SK-N-MC (cell line): Measurements from ENCODE around the gene TRABD.

Experiments used
- DNase-seq: peaks from one replicate; pipeline ENCODE4 v3.0.0-alpha.2; 2011; ENCODE audit warnings: low read depth, low spot score
- H3K27ac ChIP-seq: fragments of 200-600 bp; sonication (generic); 2 replicates; pipeline ENCODE4 v1.5.1; 2016; ENCODE audit warnings: mixed run types
- H3K36me3 ChIP-seq: fragments of 200-600 bp; sonication (generic); 2 replicates; pipeline ENCODE4 v1.6.1; 2017; ENCODE audit warnings: antibody characterized with exemption, low read length, mixed read lengths; ENCODE audit not compliant: insufficient read depth
- H3K4me3 ChIP-seq: fragments of 200-600 bp; sonication (generic); 2 replicates; pipeline ENCODE4 v1.5.1; 2016
- H3K9ac ChIP-seq: fragments of 200-600 bp; sonication (generic); 2 replicates; pipeline ENCODE4 v1.8.0; 2017; ENCODE audit warnings: mixed run types, mixed read lengths; ENCODE audit not compliant: insufficient read length
- H3K9me3 ChIP-seq: fragments of 200-600 bp; sonication (generic); 2 replicates; pipeline ENCODE4 v1.6.1; 2017; ENCODE audit warnings: low read depth, mild to moderate bottlenecking, antibody characterized with exemption, low read length, moderate library complexity, mixed read lengths
- EZH2 ChIP-seq: fragments of 200-600 bp; sonication (generic); IDR thresholded peaks from one replicate; pipeline ENCODE4 v1.6.1; 2017; ENCODE audit warnings: antibody characterized with exemption
- FOXP2 ChIP-seq: optimal IDR thresholded peaks from 2 replicates; pipeline ENCODE3; 2011; ENCODE audit warnings: mild to moderate bottlenecking, moderate library complexity; ENCODE audit not compliant: insufficient read depth; ENCODE audit errors: extremely low read length, control extremely low read depth
- POLR2AphosphoS5 ChIP-seq: IDR thresholded peaks from 2 replicates; pipeline ENCODE4 v1.6.1; 2012; ENCODE audit warnings: mild to moderate bottlenecking, low read depth, low read length, borderline replicate concordance

Gene TRABD

DNA sequence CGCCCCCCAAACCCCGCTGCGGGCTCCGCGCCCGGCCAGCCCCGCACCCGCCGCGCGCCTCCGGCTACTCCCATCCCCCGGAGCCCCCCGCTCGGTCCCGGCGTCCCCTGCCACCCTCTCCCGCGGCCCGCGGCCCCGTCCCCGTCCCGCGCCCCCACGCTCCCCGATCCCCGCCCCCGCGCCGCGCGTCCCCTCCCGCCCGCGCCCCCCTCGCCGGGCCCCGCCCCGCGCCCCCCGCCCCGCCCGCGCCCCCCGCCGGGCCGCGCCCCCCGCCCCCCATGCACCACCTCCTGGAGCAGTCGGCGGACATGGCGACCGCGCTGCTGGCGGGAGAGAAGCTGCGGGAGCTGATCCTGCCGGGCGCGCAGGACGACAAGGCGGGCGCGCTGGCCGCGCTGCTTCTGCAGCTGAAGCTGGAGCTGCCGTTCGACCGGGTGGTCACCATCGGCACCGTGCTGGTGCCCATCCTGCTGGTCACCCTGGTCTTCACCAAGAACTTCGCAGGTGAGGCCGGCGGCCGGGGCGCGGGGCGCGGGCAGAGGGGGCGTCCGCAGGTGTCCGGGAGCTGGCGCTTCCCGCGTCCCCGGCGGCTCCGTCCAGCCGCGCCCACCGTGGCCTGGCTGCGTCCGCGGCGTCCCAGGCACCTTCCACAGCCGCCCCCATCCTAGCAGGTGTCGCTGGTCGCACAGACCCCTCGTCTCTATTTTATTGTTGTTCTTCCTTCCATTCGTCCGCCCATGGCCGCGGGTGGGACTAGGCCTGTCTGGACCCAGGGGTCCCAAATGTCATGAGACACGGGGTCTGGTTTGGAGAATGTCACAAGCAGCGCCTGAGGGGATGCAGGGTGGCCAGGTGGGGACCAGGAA lies 15.0 kb upstream of the TRABD start, which contains the start of gene PANX2:
Gene PANX2 (plus strand): TSS at position 279 of the 866 bp plus-strand sequence. CDS start 0 bp downstream, at position 279.
- peak within 1 kb of the TSS; percentile 60; the same call in 1 of the 2 replicates for H3K27ac ChIP-seq
- peak within 1 kb of the TSS; percentile 73 for H3K9ac ChIP-seq

GRCh38 chr22:50171319-50171964 lies 14.3 kb upstream of the TRABD start:
- Histone ChIP-seq H3K27ac (peak overlapping the region; percentile 60), H3K4me3 (peak overlapping the region; percentile 82), H3K9me3 (no peaks in the 10 kb centered on the region), H3K36me3 (no peaks in the 10 kb centered on the region), H3K9ac (peak overlapping the region; percentile 73)
- no peak for TF ChIP-seq FOXP2
- TF ChIP-seq POLR2AphosphoS5, result no peak
- no peak for TF ChIP-seq EZH2
- no peak for DNase-seq

More for the DNA sequence above, 15.0 kb upstream of the TRABD start, which contains the start of gene PANX2:
- DNase-seq, result no peak
- Histone ChIP-seq H3K36me3 (no peaks in the 10 kb centered on the region), H3K9me3 (no peaks in the 10 kb centered on the region), H3K4me3 (peak within 1 kb of the TSS; percentile 82)
- no peak for TF ChIP-seq EZH2
- TF ChIP-seq FOXP2, result no peak
- TF ChIP-seq POLR2AphosphoS5, result peak; percentile 23; the same call in 1 of the 2 replicates

GRCh38 chr22:50171965-50172421 lies 13.7 kb upstream of the TRABD start:
- H3K27ac ChIP-seq, result peak overlapping the region; percentile 60
- no peaks in the 10 kb centered on the region; the same call in 1 of the 2 replicates for H3K36me3 ChIP-seq
- TF ChIP-seq EZH2 (no peak), FOXP2 (no peak), POLR2AphosphoS5 (no peak)
- DNase-seq, result no peak
- peak overlapping the region; percentile 82 for H3K4me3 ChIP-seq
- H3K9ac ChIP-seq, result no peak overlapping the region
- H3K9me3 ChIP-seq, result no peaks in the 10 kb centered on the region

- TF ChIP-seq POLR2AphosphoS5 (no peak), FOXP2 (no peak), EZH2 (no peak)
- Histone ChIP-seq H3K36me3 (no peaks in the 10 kb centered on the region; the same call in 1 of the 2 replicates), H3K9me3 (no peaks in the 10 kb centered on the region), H3K27ac (no peak overlapping the region), H3K4me3 (no peak overlapping the region), H3K9ac (no peak overlapping the region)
- no peak for DNase-seq
Measured at GRCh38 chr22:50173311-50173982, 12.3 kb upstream of the TRABD start.

GRCh38 chr22:50173983-50174355 lies 11.7 kb upstream of the TRABD start:
- Histone ChIP-seq H3K4me3 (no peak overlapping the region), H3K9ac (no peak overlapping the region), H3K27ac (no peak overlapping the region), H3K9me3 (no peaks in the 10 kb centered on the region), H3K36me3 (no peaks in the 10 kb centered on the region; the same call in 1 of the 2 replicates)
- TF ChIP-seq FOXP2 (no peak), EZH2 (no peak), POLR2AphosphoS5 (no peak)
- no peak for DNase-seq

DNA sequence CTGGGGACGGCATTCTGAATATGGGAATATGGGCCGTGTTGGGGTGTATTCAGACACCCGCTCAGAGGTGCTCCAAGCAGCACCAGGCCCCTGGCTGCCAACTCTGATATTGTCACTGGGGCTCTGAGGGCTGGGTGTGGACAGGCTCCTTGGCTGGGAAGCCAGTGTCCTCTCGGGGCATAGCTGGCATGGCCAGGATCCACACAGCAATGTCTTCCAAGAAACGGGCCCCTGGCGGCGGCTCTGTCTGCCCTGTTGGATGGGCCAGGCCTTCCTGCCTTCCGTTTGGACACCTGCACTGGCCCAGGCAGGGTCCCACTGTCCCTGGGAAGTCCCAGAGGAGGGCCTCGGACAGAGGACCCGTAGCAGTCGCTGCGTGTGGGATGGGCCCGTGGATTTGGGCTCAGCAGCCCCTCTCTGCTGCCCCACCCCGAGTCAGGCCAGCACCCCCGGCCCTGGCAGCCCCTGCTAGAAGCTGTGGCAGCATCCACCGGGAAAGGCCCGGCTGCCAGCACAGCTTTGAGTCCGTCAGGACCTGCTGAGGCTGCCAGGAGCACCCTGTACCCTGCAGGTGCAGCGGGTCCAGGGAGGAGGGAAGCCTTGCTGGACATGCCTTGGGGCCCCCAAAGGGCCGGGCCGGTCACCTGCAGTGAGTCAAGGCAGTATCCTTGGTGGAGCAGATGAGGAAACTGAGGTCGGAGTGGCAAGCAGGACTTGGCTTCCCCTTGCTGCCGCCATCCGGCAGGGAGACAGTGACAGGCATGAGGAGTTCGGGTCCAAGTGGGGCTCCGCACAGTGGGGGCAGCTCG lies 11.1 kb upstream of the TRABD start:
- TF ChIP-seq FOXP2, result no peak
- TF ChIP-seq EZH2, result no peak
- TF ChIP-seq POLR2AphosphoS5, result no peak
- Histone ChIP-seq H3K36me3 (no peaks in the 10 kb centered on the region; the same call in 1 of the 2 replicates), H3K9ac (no peak overlapping the region), H3K9me3 (no peaks in the 10 kb centered on the region), H3K4me3 (no peak overlapping the region), H3K27ac (no peak overlapping the region)
- DNase-seq, result no peak

DNA sequence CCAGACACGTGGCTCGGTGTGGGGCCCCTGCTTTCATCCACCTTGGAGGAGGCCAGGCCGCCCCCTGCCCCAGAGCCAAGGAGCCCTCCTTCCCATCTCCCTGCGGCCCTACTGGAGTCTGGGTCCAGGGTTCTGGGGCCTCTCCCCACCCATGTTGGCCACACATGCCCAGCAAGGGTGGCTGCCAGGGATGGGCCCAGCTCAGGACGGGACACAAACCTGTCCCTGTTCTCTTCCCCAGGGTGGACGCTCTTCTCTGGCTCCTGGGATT lies 10.6 kb upstream of the TRABD start:
- H3K27ac ChIP-seq, result no peak overlapping the region
- no peak for TF ChIP-seq POLR2AphosphoS5
- no peak for TF ChIP-seq FOXP2
- TF ChIP-seq EZH2, result no peak
- no peak for DNase-seq
- H3K9me3 ChIP-seq, result no peaks in the 10 kb centered on the region
- no peaks in the 10 kb centered on the region; the same call in 1 of the 2 replicates for H3K36me3 ChIP-seq
- no peak overlapping the region for H3K9ac ChIP-seq
- H3K4me3 ChIP-seq, result no peak overlapping the region
